ENCODE data around the gene NEDD4L.
A peak's percentile ranks its signal among the peaks of the same experiment; 100 is the strongest.
"Not testable (repeated sequence)": the region's sequence is repeated elsewhere in the genome, so short reads cannot be mapped to it uniquely, and the experiment has no call there.

Gene NEDD4L

DNA sequence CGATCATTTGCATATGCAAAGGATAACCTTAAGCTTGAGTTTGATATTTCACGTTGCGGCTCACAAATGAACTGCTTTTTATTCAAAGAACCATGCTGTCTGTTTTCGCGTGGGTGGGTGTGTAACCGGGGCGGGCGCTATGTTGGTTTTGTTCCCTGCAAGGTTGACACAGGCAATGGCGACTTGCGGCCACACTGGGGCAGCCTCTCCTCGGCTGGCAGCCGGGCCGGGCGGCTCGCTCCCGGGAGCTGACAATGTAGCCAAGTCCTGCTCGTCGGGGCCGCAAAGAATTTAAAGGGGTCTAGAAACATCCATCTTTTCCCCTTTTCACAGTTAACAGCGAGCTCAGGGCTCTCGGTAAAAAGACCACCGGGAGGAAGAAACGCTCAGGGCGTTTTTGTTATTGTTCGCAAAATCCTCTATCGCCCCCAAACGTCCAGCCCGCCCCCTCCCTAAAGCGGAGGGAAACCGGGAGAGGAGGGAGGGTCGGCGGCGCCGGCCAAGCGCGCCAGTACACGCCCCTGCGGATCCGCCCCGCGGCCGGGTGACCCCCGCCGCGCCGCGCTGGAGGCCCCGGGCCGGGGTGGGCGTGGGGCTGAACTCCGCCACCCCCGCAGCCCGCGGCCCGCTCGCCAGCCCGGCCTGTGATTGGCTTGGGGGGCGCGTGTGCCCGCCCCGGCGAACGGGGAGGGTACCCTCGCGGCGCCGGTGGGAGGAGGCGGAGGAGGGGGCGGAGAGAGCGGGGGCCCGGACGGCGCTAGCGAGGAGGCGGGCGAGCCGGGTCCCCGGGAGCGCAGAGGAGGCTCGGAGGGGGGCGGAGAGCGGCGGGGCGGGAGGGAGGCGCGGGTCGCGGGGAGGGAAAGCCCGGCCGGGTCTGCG, at the start of gene NEDD4L:
Gene NEDD4L, plus strand, starts transcription at position 736 of the 879 bp plus-strand sequence. CDS start 435 bp downstream, outside the sequence.
- TF ChIP-seq, protein P1, sequence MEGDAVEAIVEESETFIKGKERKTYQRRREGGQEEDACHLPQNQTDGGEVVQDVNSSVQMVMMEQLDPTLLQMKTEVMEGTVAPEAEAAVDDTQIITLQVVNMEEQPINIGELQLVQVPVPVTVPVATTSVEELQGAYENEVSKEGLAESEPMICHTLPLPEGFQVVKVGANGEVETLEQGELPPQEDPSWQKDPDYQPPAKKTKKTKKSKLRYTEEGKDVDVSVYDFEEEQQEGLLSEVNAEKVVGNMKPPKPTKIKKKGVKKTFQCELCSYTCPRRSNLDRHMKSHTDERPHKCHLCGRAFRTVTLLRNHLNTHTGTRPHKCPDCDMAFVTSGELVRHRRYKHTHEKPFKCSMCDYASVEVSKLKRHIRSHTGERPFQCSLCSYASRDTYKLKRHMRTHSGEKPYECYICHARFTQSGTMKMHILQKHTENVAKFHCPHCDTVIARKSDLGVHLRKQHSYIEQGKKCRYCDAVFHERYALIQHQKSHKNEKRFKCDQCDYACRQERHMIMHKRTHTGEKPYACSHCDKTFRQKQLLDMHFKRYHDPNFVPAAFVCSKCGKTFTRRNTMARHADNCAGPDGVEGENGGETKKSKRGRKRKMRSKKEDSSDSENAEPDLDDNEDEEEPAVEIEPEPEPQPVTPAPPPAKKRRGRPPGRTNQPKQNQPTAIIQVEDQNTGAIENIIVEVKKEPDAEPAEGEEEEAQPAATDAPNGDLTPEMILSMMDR (IDR thresholded peaks at IDR 0.05; ENCODE audit: low read depth, low read length, missing control alignments), result peak; percentile 93
- peak within 1 kb of the TSS; percentile 27 for H3K27ac ChIP-seq
- in situ Hi-C loops (cut with HindIII; ENCODE audit: low pct_ligation_motif_present, low sequenced_read_pairs), result no loop called here
- peak within 1 kb of the TSS; percentile 72 for H3K4me3 ChIP-seq (ENCODE audit: low read depth, low read length)
- DNase-seq, result peak; percentile 84
- no peaks in the 10 kb centered on the region for H3K27me3 ChIP-seq (replicated peaks)
- H3K36me3 ChIP-seq (replicated peaks), result no peaks in the 10 kb centered on the region

DNA sequence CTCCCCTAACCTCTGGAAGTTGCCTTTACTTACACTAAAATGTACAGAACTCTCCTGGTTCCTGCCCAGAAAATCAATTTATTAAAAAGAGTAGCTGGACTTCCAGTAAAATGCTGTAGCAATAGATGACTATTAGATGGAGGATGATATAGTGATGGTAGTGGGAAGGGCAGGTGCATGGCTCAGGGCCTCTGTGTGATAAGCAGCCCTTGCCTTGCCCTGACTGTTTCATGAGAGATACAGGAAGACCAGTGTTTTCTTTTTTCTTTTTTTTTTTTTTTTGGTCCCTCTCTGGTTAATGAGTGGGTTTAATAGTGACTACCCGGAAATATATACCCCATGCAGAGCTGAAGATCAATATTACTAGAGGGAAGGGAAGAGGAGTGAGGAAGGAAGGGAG, 48.7 kb upstream of the NEDD4L start:
- in situ Hi-C loops (cut with HindIII; ENCODE audit: low pct_ligation_motif_present, low sequenced_read_pairs), result no loop called here

DNA sequence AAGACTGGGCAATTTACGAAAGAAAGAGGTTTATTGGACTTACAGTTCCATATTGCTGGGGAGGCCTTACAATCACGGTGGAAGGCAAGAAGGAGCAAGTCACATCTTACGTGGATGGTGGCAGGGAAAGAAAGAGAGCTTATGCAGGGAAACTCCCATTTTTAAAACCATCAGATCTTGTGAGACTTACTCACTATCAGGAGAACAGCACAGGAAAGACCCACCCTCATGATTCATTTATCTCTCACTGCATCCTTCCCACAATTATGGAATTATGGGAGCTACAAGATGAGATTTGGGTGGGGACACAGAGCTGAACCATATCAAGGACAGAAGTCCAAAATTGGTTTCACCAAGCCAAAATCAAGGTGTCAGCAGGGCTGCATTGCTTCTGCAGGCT, 47.1 kb upstream of the NEDD4L start:
- in situ Hi-C loops (cut with HindIII; ENCODE audit: low pct_ligation_motif_present, low sequenced_read_pairs); H3K27me3 ChIP-seq (replicated peaks); H3K36me3 ChIP-seq (replicated peaks); H3K4me3 ChIP-seq (ENCODE audit: low read depth, low read length); H3K27ac ChIP-seq; DNase-seq: not testable (repeated sequence)

More for the DNA sequence above, 48.7 kb upstream of the NEDD4L start:
- no peak overlapping the region for H3K4me3 ChIP-seq (ENCODE audit: low read depth, low read length)
- no peaks in the 10 kb centered on the region for H3K27me3 ChIP-seq (replicated peaks)
- H3K36me3 ChIP-seq (replicated peaks), result no peaks in the 10 kb centered on the region
- no peak for DNase-seq
- H3K27ac ChIP-seq, result no peak overlapping the region
- TF ChIP-seq, protein P1 (IDR thresholded peaks at IDR 0.05; ENCODE audit: low read depth, low read length, missing control alignments), result no peak

DNA sequence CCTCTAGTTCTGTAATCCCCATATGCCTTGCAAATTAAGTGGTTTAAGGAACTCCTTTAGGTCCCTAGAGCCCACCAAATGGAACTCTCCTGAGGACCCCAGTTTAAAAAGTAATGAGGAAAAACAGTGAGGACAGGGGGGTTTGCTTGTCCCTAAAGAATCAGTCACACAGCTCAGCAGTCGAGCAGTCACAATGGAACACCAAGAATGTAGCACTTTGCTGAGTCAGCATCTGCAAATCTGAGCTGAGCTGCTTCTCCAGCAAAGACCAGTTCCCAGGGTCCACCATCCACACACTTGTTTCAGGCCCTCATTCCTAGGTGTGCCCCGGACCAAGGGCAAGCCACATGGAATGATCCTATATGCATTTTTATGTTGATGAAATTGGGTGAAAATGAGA, 46.2 kb upstream of the NEDD4L start:
- DNase-seq, result no peak
- H3K27ac ChIP-seq, result no peak overlapping the region
- H3K36me3 ChIP-seq (replicated peaks), result no peaks in the 10 kb centered on the region
- no peaks in the 10 kb centered on the region for H3K27me3 ChIP-seq (replicated peaks)
- in situ Hi-C loops (cut with HindIII; ENCODE audit: low pct_ligation_motif_present, low sequenced_read_pairs), result no loop called here
- TF ChIP-seq, protein P1 (IDR thresholded peaks at IDR 0.05; ENCODE audit: low read depth, low read length, missing control alignments), result no peak
- no peak overlapping the region for H3K4me3 ChIP-seq (ENCODE audit: low read depth, low read length)

DNA sequence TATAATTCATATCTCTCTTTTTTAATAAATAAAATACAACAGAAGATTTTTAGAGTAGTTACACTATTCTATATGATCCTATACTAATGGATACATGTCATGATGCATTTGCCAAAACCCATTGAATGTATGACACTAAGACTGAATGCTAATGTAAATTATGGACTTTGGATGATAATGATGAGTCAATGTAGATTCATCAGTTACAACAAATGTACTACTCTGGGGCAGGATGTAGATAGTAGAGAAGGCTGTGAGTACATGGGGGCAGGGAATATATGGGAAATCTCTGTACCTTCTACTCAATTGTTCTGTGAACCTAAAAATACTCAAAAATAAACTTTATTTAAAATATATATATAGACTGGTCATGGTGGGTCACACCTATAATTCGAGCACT, 45.6 kb upstream of the NEDD4L start:
- TF ChIP-seq, protein P1 (IDR thresholded peaks at IDR 0.05; ENCODE audit: low read depth, low read length, missing control alignments), result no peak
- no peaks in the 10 kb centered on the region for H3K27me3 ChIP-seq (replicated peaks)
- H3K27ac ChIP-seq, result no peak overlapping the region
- in situ Hi-C loops (cut with HindIII; ENCODE audit: low pct_ligation_motif_present, low sequenced_read_pairs), result no loop called here
- H3K36me3 ChIP-seq (replicated peaks), result no peaks in the 10 kb centered on the region
- DNase-seq, result peak; percentile 14
- no peak overlapping the region for H3K4me3 ChIP-seq (ENCODE audit: low read depth, low read length)

DNA sequence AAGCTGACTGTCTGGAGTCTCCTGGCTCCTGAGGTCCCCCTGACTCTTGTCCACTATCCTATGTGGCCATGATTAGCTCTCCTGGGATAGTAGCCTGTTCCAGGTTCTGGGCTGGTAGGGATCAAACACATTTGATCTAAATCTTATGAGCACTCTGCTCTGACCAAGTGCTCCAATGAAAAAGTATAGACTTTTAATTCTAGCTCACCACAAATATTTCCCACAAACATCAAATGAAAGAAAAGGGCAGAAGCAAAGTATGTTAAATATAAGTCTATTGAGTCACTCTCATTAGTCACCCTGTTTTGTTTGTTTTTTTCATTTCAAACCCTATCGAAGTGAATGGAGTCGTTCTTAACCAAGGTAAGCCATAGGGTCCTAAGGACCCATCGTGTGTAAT, 39.7 kb upstream of the NEDD4L start:
- Histone ChIP-seq H3K4me3 (ENCODE audit: low read depth, low read length) (no peak overlapping the region), H3K27ac (peak overlapping the region; percentile 70), H3K36me3 (replicated peaks) (no peaks in the 10 kb centered on the region), H3K27me3 (replicated peaks) (no peaks in the 10 kb centered on the region)
- DNase-seq, result peak; percentile 23
- in situ Hi-C loops (cut with HindIII; ENCODE audit: low pct_ligation_motif_present, low sequenced_read_pairs), result no loop called here
- TF ChIP-seq, protein P1 (IDR thresholded peaks at IDR 0.05; ENCODE audit: low read depth, low read length, missing control alignments), result no peak

All from brain microvascular endothelial cell (primary cell).